DND-41 (cell line): ENCODE measurements around the gene TREM2.
"Not testable (repeated sequence)": the region's sequence is repeated elsewhere in the genome, so short reads cannot be mapped to it uniquely, and the experiment has no call there.

ENCODE experiments used
- ATAC-seq: fragments of 200-7000 bp; cut with Tn5 transposase; 3 replicates; pipeline ENCODE4 v1.9.1; 2021; ENCODE audit warnings: low read depth; ENCODE audit not compliant: insufficient read depth
- DNase-seq: peaks from one replicate; pipeline ENCODE4 v3.0.0-alpha.2; 2020
- H2AFZ ChIP-seq: 2 replicates; pipeline ENCODE4 v1.6.0; 2012; ENCODE audit warnings: low read depth, low read length
- H3K27ac ChIP-seq: 2 replicates; pipeline ENCODE4 v1.5.1; 2012; ENCODE audit warnings: low read length, inconsistent platforms
- H3K27me3 ChIP-seq: fragments of 200-600 bp; sonication (generic); 2 replicates; pipeline ENCODE4 v1.6.0; 2012; ENCODE audit warnings: low read length, mild to moderate bottlenecking, inconsistent platforms; ENCODE audit not compliant: insufficient read depth, poor library complexity
- H3K36me3 ChIP-seq: 2 replicates; pipeline ENCODE4 v1.5.1; 2012; ENCODE audit warnings: low read length, inconsistent platforms; ENCODE audit not compliant: insufficient read depth
- H3K4me1 ChIP-seq: 2 replicates; pipeline ENCODE4 v1.5.1; 2012; ENCODE audit warnings: mild to moderate bottlenecking, low read length; ENCODE audit not compliant: insufficient read depth
- H3K4me2 ChIP-seq: 2 replicates; pipeline ENCODE4 v1.6.0; 2012; ENCODE audit warnings: mild to moderate bottlenecking, moderate library complexity, low read length, inconsistent platforms; ENCODE audit not compliant: insufficient read depth
- H3K4me3 ChIP-seq, 2 experiments: fragments of 200-600 bp in 1 of 2; shearing (Covaris generic) in 1 of 2; 2 replicates each; pipeline ENCODE4 v1.5.1; 2012 to 2016; ENCODE audit warnings: inconsistent platforms in 2 of 2, low read length in 2 of 2, mild to moderate bottlenecking in 2 of 2, low read depth in 1 of 2, moderate library complexity in 1 of 2
- H3K79me2 ChIP-seq: 2 replicates; pipeline ENCODE4 v1.6.0; 2012; ENCODE audit warnings: low read length, inconsistent platforms; ENCODE audit not compliant: insufficient read depth
- H3K9ac ChIP-seq: 2 replicates; pipeline ENCODE4 v1.6.0; 2012; ENCODE audit warnings: low read depth, mild to moderate bottlenecking, inconsistent platforms, low read length, moderate library complexity
- H3K9me3 ChIP-seq: 2 replicates; pipeline ENCODE4 v1.5.1; 2012; ENCODE audit warnings: low read length, moderate library complexity, mild to moderate bottlenecking, inconsistent platforms; ENCODE audit not compliant: insufficient read depth, severe bottlenecking
- H4K20me1 ChIP-seq: 2 replicates; pipeline ENCODE4 v1.6.0; 2012; ENCODE audit warnings: low read length; ENCODE audit not compliant: insufficient read depth
- CTCF ChIP-seq: IDR thresholded peaks from 2 replicates; pipeline ENCODE4 v1.5.1; 2012; ENCODE audit warnings: borderline replicate concordance, low read length, moderate library complexity, mild to moderate bottlenecking; ENCODE audit not compliant: poor library complexity, severe bottlenecking; ENCODE audit errors: extremely low read depth
- EZH2 ChIP-seq: IDR thresholded peaks from 3 replicates; pipeline ENCODE4 v1.6.1; 2012; ENCODE audit warnings: borderline replicate concordance, low read depth, mild to moderate bottlenecking, moderate library complexity, low read length, inconsistent platforms; ENCODE audit not compliant: severe bottlenecking

The TREM2 gene

GRCh38 chr6:41120058-41120457 is 42.9 kb downstream of the TREM2 start:
- ATAC-seq: no peak
- H3K9me3 ChIP-seq: no peaks in the 10 kb centered on the region
- no peaks in the 10 kb centered on the region for H4K20me1 ChIP-seq
- no peaks in the 10 kb centered on the region for H3K27me3 ChIP-seq
- H3K36me3 ChIP-seq: peaks cover 3% of the 10 kb centered on the region; the same call in 1 of the 2 replicates
- H3K4me3 ChIP-seq: no peak overlapping the region
- no peak overlapping the region for H3K4me2 ChIP-seq
- TF ChIP-seq EZH2 (no peak), CTCF (no peak)
- DNase-seq: no peak
- no peak overlapping the region for H3K27ac ChIP-seq
- no peak overlapping the region for H3K9ac ChIP-seq
- no peaks in the 10 kb centered on the region for H3K4me1 ChIP-seq
- H2AFZ ChIP-seq: no peak overlapping the region
- H3K79me2 ChIP-seq: no peaks in the 10 kb centered on the region

- no peak for DNase-seq
- no peaks in the 10 kb centered on the region for H3K27me3 ChIP-seq
- H3K9ac ChIP-seq: no peak overlapping the region
- ATAC-seq: no peak
- no peak overlapping the region for H3K27ac ChIP-seq
- H3K36me3 ChIP-seq: peaks cover 3% of the 10 kb centered on the region; the same call in 1 of the 2 replicates
- no peak overlapping the region for H3K4me2 ChIP-seq
- H4K20me1 ChIP-seq: no peaks in the 10 kb centered on the region
- H3K4me3 ChIP-seq: no peak overlapping the region
- H3K4me1 ChIP-seq: no peaks in the 10 kb centered on the region
- TF ChIP-seq EZH2: no peak
- no peak for TF ChIP-seq CTCF
- no peaks in the 10 kb centered on the region for H3K9me3 ChIP-seq
- H2AFZ ChIP-seq: no peak overlapping the region
- H3K79me2 ChIP-seq: no peaks in the 10 kb centered on the region
Observed at GRCh38 chr6:41119508-41119907, 43.4 kb downstream of the TREM2 start.

- H3K36me3 ChIP-seq, DNase-seq, H3K4me1 ChIP-seq, H3K9me3 ChIP-seq, H4K20me1 ChIP-seq, H3K4me2 ChIP-seq, H3K27ac ChIP-seq, ATAC-seq, H2AFZ ChIP-seq, H3K27me3 ChIP-seq, H3K9ac ChIP-seq, H3K79me2 ChIP-seq, H3K4me3 ChIP-seq: not testable (repeated sequence)
Observed at GRCh38 chr6:41115027-41115426, 47.9 kb downstream of the TREM2 start.

- H3K36me3 ChIP-seq: no peaks in the 10 kb centered on the region
- H3K4me2 ChIP-seq: no peak overlapping the region
- DNase-seq (no peak), ATAC-seq (no peak)
- no peak overlapping the region for H3K27ac ChIP-seq
- no peaks in the 10 kb centered on the region for H3K27me3 ChIP-seq
- H3K4me1 ChIP-seq: no peaks in the 10 kb centered on the region
- H3K79me2 ChIP-seq: no peaks in the 10 kb centered on the region
- H3K9me3 ChIP-seq: no peaks in the 10 kb centered on the region
- H3K4me3 ChIP-seq: no peak overlapping the region
- H3K9ac ChIP-seq: no peak overlapping the region
- TF ChIP-seq CTCF (no peak), EZH2 (no peak)
- H4K20me1 ChIP-seq: no peaks in the 10 kb centered on the region
- H2AFZ ChIP-seq: no peak overlapping the region
Observed at GRCh38 chr6:41111017-41111416, 51.9 kb downstream of the TREM2 start.
